Measurements from ENCODE around the gene HINT3. TPM values are rescaled to one million over a fixed set of nuclear protein-coding genes. Genes with fewer than 3 reads are reported as not detected.
"Not testable (repeated sequence)": the region's sequence is repeated elsewhere in the genome, so short reads cannot be mapped to it uniquely, and the experiment has no call there.

HINT3 gene
- total RNA-seq, 1 donor from 2014 or later: 11.8 TPM

DNA sequence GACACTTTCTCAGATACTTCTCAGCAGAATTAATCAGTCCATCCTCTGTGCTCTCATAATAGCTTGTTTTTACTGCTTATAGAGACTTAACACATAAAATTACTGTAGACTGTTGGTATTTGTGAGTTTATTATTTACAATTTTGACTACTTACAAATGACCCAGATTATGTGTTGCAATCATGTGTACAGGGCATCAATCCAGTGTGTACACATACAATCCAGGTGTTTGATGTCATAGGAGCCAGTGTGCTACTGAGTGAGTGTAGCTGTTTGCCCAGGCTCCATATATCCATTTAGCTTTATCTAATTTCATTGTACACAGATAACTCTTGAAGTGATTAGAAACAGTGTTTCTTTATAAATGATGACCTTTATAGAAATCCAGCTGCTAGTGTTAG, 61.1 kb downstream of the HINT3 start:
- no peak overlapping the region for H3K9ac ChIP-seq (ENCODE audit: low read length)
- no peak for DNase-seq (ENCODE audit: low read depth)
- H3K4me3 ChIP-seq (ENCODE audit: insufficient read depth, low read depth, low read length): no peak overlapping the region
- H3K27ac ChIP-seq (ENCODE audit: low read depth, low read length): no peak overlapping the region
- no peak overlapping the region for H3K27ac Mint-ChIP-seq (ENCODE audit: unreplicated experiment)
- H3K27me3 ChIP-seq (ENCODE audit: insufficient read depth, low read length): no peaks in the 10 kb centered on the region
- H2AFZ ChIP-seq (ENCODE audit: low read depth, low read length): no peak overlapping the region
- no peak for TF ChIP-seq EZH2 (IDR thresholded peaks at IDR 0.05; ENCODE audit: insufficient read depth, low read length)
- TF ChIP-seq, protein P1, sequence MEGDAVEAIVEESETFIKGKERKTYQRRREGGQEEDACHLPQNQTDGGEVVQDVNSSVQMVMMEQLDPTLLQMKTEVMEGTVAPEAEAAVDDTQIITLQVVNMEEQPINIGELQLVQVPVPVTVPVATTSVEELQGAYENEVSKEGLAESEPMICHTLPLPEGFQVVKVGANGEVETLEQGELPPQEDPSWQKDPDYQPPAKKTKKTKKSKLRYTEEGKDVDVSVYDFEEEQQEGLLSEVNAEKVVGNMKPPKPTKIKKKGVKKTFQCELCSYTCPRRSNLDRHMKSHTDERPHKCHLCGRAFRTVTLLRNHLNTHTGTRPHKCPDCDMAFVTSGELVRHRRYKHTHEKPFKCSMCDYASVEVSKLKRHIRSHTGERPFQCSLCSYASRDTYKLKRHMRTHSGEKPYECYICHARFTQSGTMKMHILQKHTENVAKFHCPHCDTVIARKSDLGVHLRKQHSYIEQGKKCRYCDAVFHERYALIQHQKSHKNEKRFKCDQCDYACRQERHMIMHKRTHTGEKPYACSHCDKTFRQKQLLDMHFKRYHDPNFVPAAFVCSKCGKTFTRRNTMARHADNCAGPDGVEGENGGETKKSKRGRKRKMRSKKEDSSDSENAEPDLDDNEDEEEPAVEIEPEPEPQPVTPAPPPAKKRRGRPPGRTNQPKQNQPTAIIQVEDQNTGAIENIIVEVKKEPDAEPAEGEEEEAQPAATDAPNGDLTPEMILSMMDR (IDR thresholded peaks at IDR 0.05; ENCODE audit: insufficient read depth, low read depth, low read length): no peak
- FAIRE-seq: no peak
- no peak overlapping the region for H3K4me2 ChIP-seq (ENCODE audit: low read length)
- no peaks in the 10 kb centered on the region for H3K79me2 ChIP-seq (ENCODE audit: insufficient read depth, low read length)
- no peaks in the 10 kb centered on the region for H3K9me3 ChIP-seq (ENCODE audit: insufficient read depth, low read depth, low read length)
- no peak overlapping the region for H3K4me3 Mint-ChIP-seq (ENCODE audit: unreplicated experiment)
- no peaks in the 10 kb centered on the region for H3K27me3 Mint-ChIP-seq (ENCODE audit: low read depth, unreplicated experiment)
- H3K4me1 Mint-ChIP-seq (ENCODE audit: low read depth, unreplicated experiment): peaks cover 7% of the 10 kb centered on the region
- H3K36me3 Mint-ChIP-seq (ENCODE audit: low read depth, unreplicated experiment): peaks cover 23% of the 10 kb centered on the region
- H4K20me1 ChIP-seq (ENCODE audit: insufficient read depth, low read length): no peaks in the 10 kb centered on the region
- peaks cover 25% of the 10 kb centered on the region for H3K36me3 ChIP-seq (ENCODE audit: insufficient read depth, low read length)
- no peaks in the 10 kb centered on the region for H3K4me1 ChIP-seq (ENCODE audit: insufficient read depth, low read length)
- H3K9me3 Mint-ChIP-seq (ENCODE audit: unreplicated experiment): peaks cover 4% of the 10 kb centered on the region

DNA sequence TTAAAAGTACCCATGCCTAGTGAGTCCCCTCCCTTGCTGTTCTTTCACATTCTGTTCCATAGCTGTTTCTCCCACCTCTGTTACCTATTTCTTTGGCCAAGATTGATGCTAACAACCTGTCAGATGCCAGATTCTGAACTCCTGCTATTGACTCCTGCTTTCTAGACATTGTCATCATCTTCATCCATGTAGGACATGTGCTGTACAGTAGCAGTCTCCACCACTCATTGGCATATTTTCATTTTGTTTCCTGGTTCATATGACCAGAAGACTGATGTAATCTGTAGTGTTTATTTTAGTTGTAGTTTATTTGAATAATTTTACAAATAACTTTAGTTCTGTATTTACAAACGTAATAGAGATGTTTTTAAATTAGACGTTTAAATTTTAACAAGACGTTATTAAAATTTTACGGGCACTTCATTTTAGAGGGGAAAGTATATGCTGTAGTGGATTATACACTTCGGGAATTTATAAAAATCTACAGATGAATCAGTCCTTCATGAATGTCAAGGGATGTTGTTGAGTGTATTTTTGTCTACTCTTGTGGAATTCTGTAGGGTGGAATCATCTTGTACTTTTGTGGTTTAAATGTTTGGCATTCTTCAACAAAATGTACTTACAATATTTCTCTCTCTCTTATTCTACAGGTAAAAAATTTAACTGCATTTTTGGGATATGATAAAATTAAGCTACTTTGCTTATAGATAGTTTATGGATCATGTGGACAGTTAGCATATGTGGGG, 63.9 kb downstream of the HINT3 start:
- Histone ChIP-seq H2AFZ (ENCODE audit: low read depth, low read length) (no peak overlapping the region), H3K36me3 (ENCODE audit: insufficient read depth, low read length) (peaks cover 19% of the 10 kb centered on the region), H3K9me3 (ENCODE audit: insufficient read depth, low read depth, low read length) (no peaks in the 10 kb centered on the region), H3K4me3 (ENCODE audit: insufficient read depth, low read depth, low read length) (no peak overlapping the region), H3K27ac (ENCODE audit: low read depth, low read length) (no peak overlapping the region), H3K9ac (ENCODE audit: low read length) (no peak overlapping the region), H3K4me1 (ENCODE audit: insufficient read depth, low read length) (no peaks in the 10 kb centered on the region), H3K27me3 (ENCODE audit: insufficient read depth, low read length) (no peaks in the 10 kb centered on the region), H3K4me2 (ENCODE audit: low read length) (no peak overlapping the region), H3K79me2 (ENCODE audit: insufficient read depth, low read length) (no peaks in the 10 kb centered on the region), H4K20me1 (ENCODE audit: insufficient read depth, low read length) (no peaks in the 10 kb centered on the region)
- Mint-ChIP-seq H3K27me3 (ENCODE audit: low read depth, unreplicated experiment) (no peaks in the 10 kb centered on the region), H3K4me3 (ENCODE audit: unreplicated experiment) (no peak overlapping the region), H3K36me3 (ENCODE audit: low read depth, unreplicated experiment) (peaks cover 21% of the 10 kb centered on the region), H3K4me1 (ENCODE audit: low read depth, unreplicated experiment) (peaks cover 5% of the 10 kb centered on the region), H3K27ac (ENCODE audit: unreplicated experiment) (peak overlapping the region; percentile 90), H3K9me3 (ENCODE audit: unreplicated experiment) (peaks cover 2% of the 10 kb centered on the region)
- peak; percentile 45 for DNase-seq (ENCODE audit: low read depth)
- TF ChIP-seq EZH2 (IDR thresholded peaks at IDR 0.05; ENCODE audit: insufficient read depth, low read length): no peak
- TF ChIP-seq, protein P1 (IDR thresholded peaks at IDR 0.05; ENCODE audit: insufficient read depth, low read depth, low read length): no peak
- peak; percentile 60 for FAIRE-seq

- not testable (repeated sequence) for DNase-seq (ENCODE audit: low read depth); H3K27ac ChIP-seq (ENCODE audit: low read depth, low read length); H3K27me3 Mint-ChIP-seq (ENCODE audit: low read depth, unreplicated experiment); H3K4me1 Mint-ChIP-seq (ENCODE audit: low read depth, unreplicated experiment); H3K9ac ChIP-seq (ENCODE audit: low read length); H3K4me3 ChIP-seq (ENCODE audit: insufficient read depth, low read depth, low read length); H2AFZ ChIP-seq (ENCODE audit: low read depth, low read length); H3K4me3 Mint-ChIP-seq (ENCODE audit: unreplicated experiment); FAIRE-seq; H4K20me1 ChIP-seq (ENCODE audit: insufficient read depth, low read length); H3K27ac Mint-ChIP-seq (ENCODE audit: unreplicated experiment); H3K9me3 Mint-ChIP-seq (ENCODE audit: unreplicated experiment); H3K79me2 ChIP-seq (ENCODE audit: insufficient read depth, low read length); H3K9me3 ChIP-seq (ENCODE audit: insufficient read depth, low read depth, low read length); H3K4me1 ChIP-seq (ENCODE audit: insufficient read depth, low read length); H3K27me3 ChIP-seq (ENCODE audit: insufficient read depth, low read length); H3K4me2 ChIP-seq (ENCODE audit: low read length)
- H3K36me3 Mint-ChIP-seq (ENCODE audit: low read depth, unreplicated experiment): peaks cover 19% of the 10 kb centered on the region
- H3K36me3 ChIP-seq (ENCODE audit: insufficient read depth, low read length): peaks cover 18% of the 10 kb centered on the region
These were observed 66.9 kb downstream of the HINT3 start for GRCh38 chr6:126023474-126023873.

All from astrocyte (in vitro differentiated cells and primary cell).